Fibroblast of villous mesenchyme (primary cell): Measurements from ENCODE around the gene CTNNA1. TPM values are rescaled to one million over a fixed set of nuclear protein-coding genes. Genes with fewer than 3 reads are reported as not detected.

Experiments
- DNase-seq: peaks from one replicate; pipeline ENCODE4 v3.0.0-alpha.2; 2010; ENCODE audit warnings: low read depth
- H3K4me3 ChIP-seq: 2 replicates; pipeline ENCODE4 v1.5.1; 2011; ENCODE audit warnings: low read depth, mild to moderate bottlenecking, low read length
- CTCF ChIP-seq: IDR thresholded peaks from 2 replicates; pipeline ENCODE4 v1.5.1; 2012; ENCODE audit warnings: low read depth, mild to moderate bottlenecking, low read length; ENCODE audit not compliant: insufficient read depth
- total RNA-seq: library from RNA; depleted of rRNA; stranded (reverse); fragments of >200 nt; gene quantifications from 2 replicates; pipeline ENCODE4 v1.2.3, GENCODE V29; 2012

CTNNA1 gene
- total RNA-seq, 1 donor: 461 TPM

GRCh38 chr5:138949223-138949574 lies 196.0 kb downstream of the CTNNA1 start:
- H3K4me3 ChIP-seq: no peak overlapping the region
- no peak for TF ChIP-seq CTCF
- DNase-seq: no peak

DNA sequence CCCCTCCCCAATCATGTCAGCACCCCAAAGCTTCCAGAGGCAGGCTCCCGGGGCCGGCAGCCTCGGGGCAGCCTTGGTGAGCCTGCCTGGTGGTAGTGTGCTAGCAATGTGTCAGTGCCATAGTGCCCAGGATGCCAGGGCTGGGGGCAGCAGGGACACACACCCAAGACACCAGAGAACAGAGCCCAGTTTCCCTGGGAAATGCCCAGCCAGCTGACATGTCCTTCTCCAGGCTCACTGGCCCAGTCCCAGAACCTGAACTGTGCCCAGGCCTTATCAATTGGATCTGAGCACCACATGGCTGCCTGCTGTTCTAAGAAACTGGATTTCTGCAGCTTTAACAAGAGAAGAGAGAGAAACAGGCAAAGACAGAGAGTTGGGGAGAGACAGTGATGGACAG lies 196.8 kb downstream of the CTNNA1 start:
- no peak for DNase-seq
- no peak overlapping the region for H3K4me3 ChIP-seq
- no peak for TF ChIP-seq CTCF

DNA sequence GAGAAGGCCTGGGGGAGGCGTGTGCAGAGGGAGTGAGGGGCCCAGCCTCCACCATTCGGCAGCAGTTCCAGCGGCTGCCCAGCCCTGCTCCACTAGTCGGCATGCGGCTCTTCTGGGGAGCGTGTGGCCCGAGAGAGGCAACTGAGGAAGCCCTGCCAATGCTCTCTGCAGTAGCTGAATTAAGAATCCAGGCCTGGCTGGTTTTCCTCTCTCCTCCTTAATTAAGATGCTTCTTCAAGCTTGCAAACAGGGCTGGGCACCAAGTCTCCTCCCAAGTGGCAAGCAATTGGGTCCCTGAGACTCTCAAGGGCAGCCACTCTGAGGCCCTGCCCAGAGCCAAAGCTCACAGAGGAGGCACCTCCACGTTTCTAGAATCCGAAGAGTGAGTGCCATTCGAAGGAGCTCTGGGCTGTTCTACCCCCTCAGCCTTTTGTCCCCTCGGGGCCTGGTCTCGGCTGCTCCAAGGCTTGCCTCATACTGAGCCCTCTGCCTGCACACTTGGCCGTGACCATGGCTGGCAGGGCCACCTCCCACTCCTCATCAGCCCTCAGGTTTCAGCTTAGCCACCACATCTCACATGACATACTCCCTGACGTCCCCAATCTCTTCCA lies 197.3 kb downstream of the CTNNA1 start:
- H3K4me3 ChIP-seq: no peak overlapping the region
- no peak for TF ChIP-seq CTCF
- no peak for DNase-seq

GRCh38 chr5:138951091-138951985 lies 198.1 kb downstream of the CTNNA1 start:
- H3K4me3 ChIP-seq: no peak overlapping the region
- TF ChIP-seq CTCF: no peak
- no peak for DNase-seq

DNA sequence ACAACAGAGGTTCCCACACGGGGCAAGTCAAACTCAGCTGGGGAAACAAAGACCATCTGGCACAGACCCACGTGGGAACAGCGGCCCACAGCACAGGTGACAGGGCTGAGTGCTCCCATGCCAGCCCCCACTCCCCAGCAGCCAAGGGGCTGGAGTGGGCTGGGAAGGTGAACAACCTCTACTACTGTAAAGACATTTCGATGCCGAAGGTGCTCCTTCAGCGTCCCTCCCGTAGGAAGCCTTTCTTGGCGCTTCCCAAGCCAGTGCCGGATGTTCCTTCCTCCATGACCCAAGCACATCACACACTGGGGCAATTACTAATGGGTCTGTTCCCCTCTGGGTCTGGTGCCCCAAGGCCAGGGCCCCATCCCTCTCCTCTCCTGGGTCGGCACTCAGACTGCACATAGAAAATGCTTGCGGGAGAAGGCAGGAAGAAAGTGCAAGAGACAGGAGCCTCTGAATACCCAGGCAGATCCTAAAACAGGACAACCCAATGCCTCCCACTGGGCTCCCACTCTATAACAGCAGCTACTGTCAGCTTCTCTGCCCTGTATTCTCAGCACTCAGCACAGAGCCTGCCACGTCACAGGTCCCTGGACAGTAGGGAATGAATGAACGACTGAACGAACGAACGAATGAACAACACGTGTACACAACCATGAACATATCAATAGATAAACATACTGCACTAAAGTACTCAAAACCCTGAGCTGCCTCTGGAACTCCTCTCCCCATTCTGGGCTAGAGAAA lies 198.9 kb downstream of the CTNNA1 start:
- H3K4me3 ChIP-seq: no peak overlapping the region
- no peak for DNase-seq
- TF ChIP-seq CTCF: no peak

DNA sequence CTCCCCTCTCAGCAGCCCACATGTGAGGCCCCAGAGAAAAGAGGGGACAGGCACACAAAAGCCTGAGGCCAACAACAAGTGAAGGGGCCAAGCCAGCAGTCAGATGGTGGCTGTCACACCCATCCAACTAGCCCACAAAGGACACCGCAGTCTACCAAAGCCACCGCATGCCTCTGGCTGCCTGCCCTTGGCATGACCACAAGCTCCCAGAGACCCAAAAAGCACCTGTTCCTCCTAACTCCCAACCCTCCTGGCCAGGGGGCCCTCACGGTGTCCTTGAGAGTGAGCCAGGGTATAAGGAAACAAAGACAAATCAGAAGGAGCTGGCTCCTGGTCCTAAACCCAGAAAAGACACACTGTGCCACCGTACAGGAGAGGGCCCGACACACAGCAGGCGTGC lies 199.7 kb downstream of the CTNNA1 start:
- DNase-seq: no peak
- H3K4me3 ChIP-seq: no peak overlapping the region

More for the DNA sequence above, 199.7 kb downstream of the CTNNA1 start:
- TF ChIP-seq CTCF: no peak
